Measurements from ENCODE around the gene UBALD1. TPM values are rescaled to one million over a fixed set of nuclear protein-coding genes. Genes with fewer than 3 reads are reported as not detected.

UBALD1 gene
- total and polyA plus RNA-seq, 2 donors (not counting 1 experiment from before 2014, with no cell fraction given) = 2.2 to 3.6 TPM

GRCh38 chr16:4591191-4591590 lies 23.5 kb downstream of the UBALD1 start:
- Histone ChIP-seq H3K9ac (ENCODE audit: insufficient read depth, low read length) (no peak overlapping the region), H3K4me3 (replicated peaks in 1 of 4; ENCODE audit: control extremely low read depth in 1 of 4, insufficient read depth in 1 of 4, low read depth in 3 of 4, low read length in 4 of 4) (no peak overlapping the region), H4K20me1 (ENCODE audit: control insufficient read depth, extremely low read depth, insufficient read depth, low read length) (no peaks in the 10 kb centered on the region), H3K27me3 (ENCODE audit: control insufficient read depth, insufficient read depth, low read length) (peaks cover 12% of the 10 kb centered on the region), H3K9me3 (ENCODE audit: control insufficient read depth, insufficient read depth, low read depth, low read length) (no peaks in the 10 kb centered on the region), H3K4me1 (ENCODE audit: control insufficient read depth, extremely low read depth, insufficient read depth, low read length) (no peaks in the 10 kb centered on the region), H3K4me2 (ENCODE audit: extremely low read depth, insufficient read depth, low read length) (no peak overlapping the region), H3K27ac (ENCODE audit: insufficient read depth, low read length) (no peak overlapping the region), H3K36me3 (ENCODE audit: control insufficient read depth, insufficient read depth, low read length) (no peaks in the 10 kb centered on the region), H3K79me2 (ENCODE audit: control insufficient read depth, insufficient read depth, low read length) (no peaks in the 10 kb centered on the region), H2AFZ (ENCODE audit: low read length) (no peak overlapping the region)
- DNase-seq (ENCODE audit: low read depth in 2 of 2) = no peak
- TF ChIP-seq, protein P1, sequence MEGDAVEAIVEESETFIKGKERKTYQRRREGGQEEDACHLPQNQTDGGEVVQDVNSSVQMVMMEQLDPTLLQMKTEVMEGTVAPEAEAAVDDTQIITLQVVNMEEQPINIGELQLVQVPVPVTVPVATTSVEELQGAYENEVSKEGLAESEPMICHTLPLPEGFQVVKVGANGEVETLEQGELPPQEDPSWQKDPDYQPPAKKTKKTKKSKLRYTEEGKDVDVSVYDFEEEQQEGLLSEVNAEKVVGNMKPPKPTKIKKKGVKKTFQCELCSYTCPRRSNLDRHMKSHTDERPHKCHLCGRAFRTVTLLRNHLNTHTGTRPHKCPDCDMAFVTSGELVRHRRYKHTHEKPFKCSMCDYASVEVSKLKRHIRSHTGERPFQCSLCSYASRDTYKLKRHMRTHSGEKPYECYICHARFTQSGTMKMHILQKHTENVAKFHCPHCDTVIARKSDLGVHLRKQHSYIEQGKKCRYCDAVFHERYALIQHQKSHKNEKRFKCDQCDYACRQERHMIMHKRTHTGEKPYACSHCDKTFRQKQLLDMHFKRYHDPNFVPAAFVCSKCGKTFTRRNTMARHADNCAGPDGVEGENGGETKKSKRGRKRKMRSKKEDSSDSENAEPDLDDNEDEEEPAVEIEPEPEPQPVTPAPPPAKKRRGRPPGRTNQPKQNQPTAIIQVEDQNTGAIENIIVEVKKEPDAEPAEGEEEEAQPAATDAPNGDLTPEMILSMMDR (conservative IDR thresholded peaks at IDR 0.05 in 1 of 2, IDR thresholded peaks at IDR 0.05 in 1 of 2; ENCODE audit: low read depth in 1 of 2, low read length in 2 of 2) = no peak
- no peak for TF ChIP-seq EZH2 (IDR thresholded peaks at IDR 0.05; ENCODE audit: low read length, missing control alignments)

DNA sequence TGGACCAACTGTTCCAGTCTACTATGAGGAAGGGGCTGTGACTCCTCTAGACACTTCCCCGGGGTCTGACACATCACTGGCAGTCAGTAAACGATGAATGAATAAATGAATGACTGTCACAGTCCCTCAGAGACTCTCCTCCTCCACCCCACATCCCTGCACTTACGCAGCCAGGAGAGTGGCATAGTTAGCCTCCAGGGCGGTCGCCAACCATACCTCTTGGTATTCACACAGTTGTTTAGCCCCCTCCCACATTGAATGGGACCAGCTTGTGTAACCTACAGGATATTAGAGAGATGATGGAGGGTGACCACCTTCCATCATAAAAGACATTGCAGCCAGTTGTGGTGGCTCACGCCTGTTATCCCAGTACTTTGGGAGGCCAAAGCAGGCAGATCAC lies 25.7 kb downstream of the UBALD1 start:
- Histone ChIP-seq H3K27ac (ENCODE audit: insufficient read depth, low read length) (no peak overlapping the region), H3K27me3 (ENCODE audit: control insufficient read depth, insufficient read depth, low read length) (peaks cover 13% of the 10 kb centered on the region), H3K79me2 (ENCODE audit: control insufficient read depth, insufficient read depth, low read length) (no peaks in the 10 kb centered on the region), H3K4me2 (ENCODE audit: extremely low read depth, insufficient read depth, low read length) (no peak overlapping the region), H3K9me3 (ENCODE audit: control insufficient read depth, insufficient read depth, low read depth, low read length) (no peaks in the 10 kb centered on the region), H3K4me1 (ENCODE audit: control insufficient read depth, extremely low read depth, insufficient read depth, low read length) (no peaks in the 10 kb centered on the region), H3K4me3 (replicated peaks in 1 of 4; ENCODE audit: control extremely low read depth in 1 of 4, insufficient read depth in 1 of 4, low read depth in 3 of 4, low read length in 4 of 4) (no peak overlapping the region), H3K9ac (ENCODE audit: insufficient read depth, low read length) (no peak overlapping the region), H2AFZ (ENCODE audit: low read length) (no peak overlapping the region), H3K36me3 (ENCODE audit: control insufficient read depth, insufficient read depth, low read length) (no peaks in the 10 kb centered on the region), H4K20me1 (ENCODE audit: control insufficient read depth, extremely low read depth, insufficient read depth, low read length) (no peaks in the 10 kb centered on the region)
- TF ChIP-seq EZH2 (IDR thresholded peaks at IDR 0.05; ENCODE audit: low read length, missing control alignments) = no peak
- TF ChIP-seq, protein P1 (conservative IDR thresholded peaks at IDR 0.05 in 1 of 2, IDR thresholded peaks at IDR 0.05 in 1 of 2; ENCODE audit: low read depth in 1 of 2, low read length in 2 of 2) = no peak
- no peak for DNase-seq (ENCODE audit: low read depth in 2 of 2)

- no peak overlapping the region for H3K9ac ChIP-seq (ENCODE audit: insufficient read depth, low read length)
Observed at GRCh38 chr16:4588386-4588785, 26.3 kb downstream of the UBALD1 start.

More at GRCh38 chr16:4588386-4588785, 26.3 kb downstream of the UBALD1 start:
- DNase-seq (ENCODE audit: low read depth in 2 of 2) = no peak
- H3K4me3 ChIP-seq (replicated peaks in 1 of 4; ENCODE audit: control extremely low read depth in 1 of 4, insufficient read depth in 1 of 4, low read depth in 3 of 4, low read length in 4 of 4) = no peak overlapping the region
- H3K9me3 ChIP-seq (ENCODE audit: control insufficient read depth, insufficient read depth, low read depth, low read length) = no peaks in the 10 kb centered on the region
- H3K79me2 ChIP-seq (ENCODE audit: control insufficient read depth, insufficient read depth, low read length) = no peaks in the 10 kb centered on the region
- H3K27me3 ChIP-seq (ENCODE audit: control insufficient read depth, insufficient read depth, low read length) = peaks cover 13% of the 10 kb centered on the region
- TF ChIP-seq, protein P1 (conservative IDR thresholded peaks at IDR 0.05 in 1 of 2, IDR thresholded peaks at IDR 0.05 in 1 of 2; ENCODE audit: low read depth in 1 of 2, low read length in 2 of 2) = no peak
- TF ChIP-seq EZH2 (IDR thresholded peaks at IDR 0.05; ENCODE audit: low read length, missing control alignments) = no peak
- no peak overlapping the region for H3K4me2 ChIP-seq (ENCODE audit: extremely low read depth, insufficient read depth, low read length)
- no peaks in the 10 kb centered on the region for H4K20me1 ChIP-seq (ENCODE audit: control insufficient read depth, extremely low read depth, insufficient read depth, low read length)
- no peak overlapping the region for H2AFZ ChIP-seq (ENCODE audit: low read length)
- no peaks in the 10 kb centered on the region for H3K4me1 ChIP-seq (ENCODE audit: control insufficient read depth, extremely low read depth, insufficient read depth, low read length)
- no peaks in the 10 kb centered on the region for H3K36me3 ChIP-seq (ENCODE audit: control insufficient read depth, insufficient read depth, low read length)
- no peak overlapping the region for H3K27ac ChIP-seq (ENCODE audit: insufficient read depth, low read length)

Data from fibroblast of lung (primary cell).